T-helper 22 cell (primary cell): ENCODE data around the gene SYP.
A peak's percentile ranks its signal among the peaks of the same experiment; 100 is the strongest.

Source experiments
- DNase-seq: peaks from one replicate; pipeline ENCODE4 v3.0.0-alpha.2; 2020; ENCODE audit warnings: low read depth

Gene SYP

DNA sequence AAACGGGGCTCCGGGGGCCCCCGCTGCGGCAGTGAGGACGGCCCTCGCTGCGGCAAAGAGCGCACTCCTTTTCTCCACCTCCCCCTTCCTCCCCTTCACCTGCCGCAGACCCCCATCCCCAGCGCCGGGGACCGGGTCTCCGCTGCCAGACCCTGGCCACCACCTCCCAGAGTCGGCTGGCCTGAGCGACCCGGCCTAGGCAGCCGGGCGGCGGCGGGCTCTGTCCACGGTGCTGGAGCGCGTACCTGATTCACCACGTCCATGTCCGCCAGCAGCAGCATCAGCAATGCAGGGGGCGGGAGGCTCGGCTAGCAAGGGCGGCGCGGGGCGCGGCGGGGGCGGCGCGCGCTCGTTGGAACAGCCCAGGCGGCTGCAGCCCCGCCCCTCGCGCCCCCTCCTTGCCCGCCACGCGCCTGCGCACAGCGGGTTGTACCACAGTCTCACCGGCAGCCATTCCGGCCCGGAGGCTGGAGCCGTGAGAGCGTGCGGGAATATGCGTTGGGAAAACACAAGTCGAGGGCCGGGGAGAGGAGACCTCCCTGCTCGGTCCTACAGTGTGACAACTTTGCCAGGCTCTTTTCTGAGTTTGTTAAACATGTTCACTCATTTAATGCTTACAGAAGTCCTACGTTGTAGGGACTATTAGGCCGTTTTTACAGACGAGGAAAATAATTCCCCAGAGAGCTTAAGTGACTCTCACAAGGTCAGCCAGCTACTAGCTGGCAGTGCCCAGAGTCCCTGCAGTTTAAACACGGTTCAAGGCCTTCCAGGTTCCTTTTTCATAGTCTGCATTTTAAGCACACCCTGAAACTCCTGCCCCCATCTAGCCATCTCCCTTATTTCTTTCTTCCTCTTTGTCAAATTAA, at the start of gene SYP:
SYP (minus strand) TSS at position 288 of the 866 bp plus-strand sequence; CDS start at position 281, 7 bp downstream.
- peak; percentile 76 for DNase-seq

DNA sequence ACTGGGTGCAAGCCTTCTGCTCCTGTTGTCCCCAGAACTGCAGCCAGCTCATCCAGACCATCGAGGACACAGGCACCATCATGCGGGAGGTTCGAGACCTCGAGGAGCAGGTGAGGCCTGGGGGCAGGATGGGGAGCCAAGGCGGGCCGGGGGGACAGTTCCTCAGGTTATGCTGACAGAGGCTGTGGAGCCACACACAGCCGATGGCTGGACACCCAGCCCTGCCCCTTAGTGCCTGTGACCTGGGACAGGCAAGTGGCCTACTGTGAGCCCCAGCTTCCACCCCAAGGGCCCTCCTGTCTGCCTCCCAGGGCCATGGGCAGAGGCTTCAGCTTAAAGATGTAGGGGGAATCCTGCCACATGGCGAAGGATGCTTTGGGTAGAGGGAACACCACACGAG, 49.6 kb upstream of the SYP start:
- no peak for DNase-seq

DNA sequence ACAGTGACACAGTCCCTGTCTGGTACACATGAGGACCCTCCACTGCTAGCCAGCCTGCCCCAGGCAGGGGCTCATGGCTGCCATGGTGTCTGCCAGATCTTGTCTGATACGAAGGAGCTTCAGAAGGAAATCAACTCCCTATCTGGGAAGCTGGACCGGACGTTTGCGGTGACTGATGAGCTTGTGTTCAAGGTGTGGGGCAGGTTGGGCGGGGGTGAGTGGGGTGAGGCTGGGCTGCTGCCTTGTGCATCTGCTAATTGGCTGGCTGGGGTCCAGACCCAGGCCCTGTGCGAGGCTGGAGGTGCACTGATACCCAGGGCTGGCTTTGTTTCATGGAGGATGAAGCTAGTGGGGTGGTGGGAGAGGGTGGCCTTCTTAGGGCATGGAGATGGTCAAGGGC, 49.1 kb upstream of the SYP start:
- no peak for DNase-seq

DNA sequence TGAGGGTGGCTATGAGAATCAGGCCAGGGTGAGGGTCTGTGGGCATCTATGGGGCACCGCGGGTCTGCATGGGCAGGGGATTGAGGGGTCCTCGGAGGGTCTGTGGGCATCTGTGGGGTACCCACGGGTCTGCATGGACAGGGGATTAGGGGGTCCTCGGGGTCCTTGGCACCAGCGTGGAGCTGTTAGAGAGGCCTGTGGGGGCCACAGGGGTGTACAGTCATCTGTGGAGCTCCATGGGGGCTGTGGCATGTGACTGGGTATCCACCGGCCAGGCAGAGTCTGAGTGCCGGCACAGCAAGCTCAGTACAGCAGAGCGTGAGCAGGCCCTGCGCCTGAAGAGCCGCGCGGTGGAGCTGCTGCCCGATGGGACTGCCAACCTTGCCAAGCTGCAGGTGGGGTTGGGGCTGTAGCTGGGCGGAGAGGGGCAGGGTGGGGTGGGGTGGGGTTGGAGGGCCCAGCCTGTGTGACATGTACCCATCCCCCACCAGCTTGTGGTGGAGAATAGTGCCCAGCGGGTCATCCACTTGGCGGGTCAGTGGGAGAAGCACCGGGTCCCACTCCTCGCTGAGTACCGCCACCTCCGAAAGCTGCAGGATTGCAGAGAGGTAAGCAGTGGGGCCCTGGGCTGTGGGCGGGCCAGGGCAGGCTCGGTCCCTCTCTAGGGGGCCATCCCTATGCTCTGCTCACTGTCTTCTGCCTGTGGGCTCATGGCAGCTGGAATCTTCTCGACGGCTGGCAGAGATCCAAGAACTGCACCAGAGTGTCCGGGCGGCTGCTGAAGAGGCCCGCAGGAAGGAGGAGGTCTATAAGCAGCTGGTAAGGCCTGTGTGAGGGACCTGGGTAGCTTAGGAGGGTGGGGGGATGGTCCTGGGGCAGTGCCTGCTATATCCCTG, 48.2 kb upstream of the SYP start:
- DNase-seq = no peak

DNA sequence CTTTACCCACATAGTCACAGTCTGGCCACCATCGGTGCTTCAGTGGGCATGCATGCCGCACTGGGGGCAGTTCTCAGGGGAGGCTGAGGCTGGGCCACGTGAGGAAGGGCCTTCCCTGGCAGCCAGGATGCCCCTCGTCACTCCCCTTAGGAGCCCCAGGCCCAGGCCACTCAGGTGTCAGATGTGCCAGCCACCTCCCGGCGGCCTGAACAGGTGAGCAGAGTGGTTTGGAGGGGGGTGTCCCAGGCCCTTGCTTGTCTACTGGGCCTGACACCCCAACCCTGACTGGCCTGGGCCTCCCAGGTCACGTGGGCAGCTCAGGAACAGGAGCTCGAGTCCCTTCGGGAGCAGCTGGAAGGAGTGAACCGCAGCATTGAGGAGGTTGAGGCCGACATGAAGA, 47.4 kb upstream of the SYP start:
- no peak for DNase-seq

DNA sequence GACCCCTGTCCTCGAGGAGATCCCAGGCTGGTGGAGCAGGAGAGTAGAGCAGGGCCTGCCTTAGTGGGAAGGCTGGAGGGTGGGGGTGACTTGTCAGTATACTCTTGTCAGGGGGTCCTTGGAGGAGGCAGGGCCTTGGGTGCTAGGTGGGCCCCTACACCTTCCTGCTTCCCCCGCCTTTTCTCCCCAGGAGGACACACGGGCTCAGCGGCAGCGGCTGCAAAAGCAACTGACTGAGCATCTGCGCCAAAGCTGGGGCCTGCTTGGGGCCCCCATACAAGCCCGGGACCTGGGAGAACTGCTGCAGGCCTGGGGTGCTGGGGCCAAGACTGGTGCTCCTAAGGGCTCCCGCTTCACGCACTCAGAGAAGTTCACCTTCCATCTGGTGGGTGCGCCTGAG, 46.5 kb upstream of the SYP start:
- no peak for DNase-seq

DNA sequence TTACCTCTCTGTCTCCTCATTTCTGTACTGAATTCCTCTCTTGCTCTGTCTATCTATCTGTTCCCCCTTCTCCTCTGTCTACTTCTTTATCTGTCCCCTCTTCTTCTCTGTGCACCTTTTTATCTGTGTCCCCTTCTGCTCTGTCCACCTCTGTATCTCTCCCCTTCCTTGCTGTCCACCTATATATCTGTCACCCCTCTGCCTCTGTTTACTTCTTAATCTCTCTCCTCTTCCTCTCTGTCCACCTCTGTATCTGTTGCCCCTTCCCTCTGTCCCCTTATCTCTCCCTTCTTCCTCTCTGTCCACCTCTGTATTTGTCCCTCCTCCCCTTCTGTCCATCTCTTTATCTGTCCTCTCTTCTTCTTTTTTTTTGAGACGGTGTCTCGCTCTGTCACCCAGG, 44.2 kb upstream of the SYP start:
- no peak for DNase-seq

DNA sequence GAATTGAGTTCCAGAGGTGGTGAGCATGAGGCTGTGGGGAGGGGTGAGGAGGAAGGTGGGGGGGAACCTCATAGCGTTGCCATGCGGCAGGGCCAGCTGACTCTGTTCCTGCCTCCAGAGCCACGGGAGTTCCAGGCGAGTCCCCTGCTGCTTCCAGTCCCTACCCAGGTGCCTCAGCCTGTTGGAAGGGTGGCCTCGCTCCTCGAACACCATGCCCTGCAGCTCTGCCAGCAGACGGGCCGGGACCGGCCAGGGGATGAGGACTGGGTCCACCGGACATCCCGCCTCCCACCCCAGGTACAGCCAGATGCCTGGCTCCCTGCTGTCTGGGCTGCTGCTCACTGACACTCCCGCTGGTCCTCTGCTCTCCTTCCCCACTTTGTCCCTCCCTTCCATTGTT, 43.2 kb upstream of the SYP start:
- no peak for DNase-seq

DNA sequence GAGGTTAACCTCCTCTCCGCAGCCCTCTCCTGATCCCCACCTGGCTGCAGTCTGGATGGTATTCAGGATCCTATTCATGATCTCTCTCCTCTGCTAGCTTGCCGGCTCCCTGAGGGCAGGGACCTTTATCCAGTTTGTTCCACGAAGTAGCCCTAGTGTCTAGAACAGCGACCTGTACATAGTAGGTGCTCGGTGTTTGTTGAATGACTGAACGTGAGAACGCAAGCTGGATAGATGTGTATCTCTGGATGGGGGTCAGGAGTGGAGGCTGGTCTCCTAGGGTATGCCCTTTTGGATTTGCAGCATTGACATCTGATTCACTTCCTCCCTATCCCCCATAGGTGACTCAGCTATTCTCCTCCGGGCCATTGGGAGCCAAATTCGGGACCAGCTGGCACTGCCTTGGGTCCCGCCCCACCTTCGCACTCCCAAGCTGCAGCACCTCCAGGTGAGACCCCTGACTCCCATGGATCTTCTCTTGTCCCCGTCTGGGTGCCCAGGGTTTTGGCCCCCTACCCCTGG, 42.6 kb upstream of the SYP start:
- DNase-seq = no peak

DNA sequence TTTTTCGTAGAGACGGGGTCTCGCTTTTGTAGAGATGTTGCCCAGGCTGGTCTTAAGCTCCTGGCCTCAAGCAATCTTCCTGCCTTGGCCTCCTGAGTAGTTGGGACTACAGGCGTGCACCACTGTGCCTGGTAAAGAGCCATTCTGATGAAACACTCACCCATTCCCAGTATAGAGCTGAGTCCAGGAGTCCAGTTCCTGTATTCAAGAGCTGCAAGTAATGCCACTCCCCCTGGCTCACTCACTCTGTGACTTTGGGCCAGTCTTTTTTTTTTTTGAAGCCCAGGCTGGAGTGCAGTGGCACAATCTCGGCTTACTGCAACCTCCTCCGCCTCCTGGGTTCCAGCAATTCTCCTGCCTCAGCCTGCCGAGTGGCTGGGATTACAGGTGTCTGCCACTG, 38.7 kb upstream of the SYP start:
- DNase-seq = no peak

DNA sequence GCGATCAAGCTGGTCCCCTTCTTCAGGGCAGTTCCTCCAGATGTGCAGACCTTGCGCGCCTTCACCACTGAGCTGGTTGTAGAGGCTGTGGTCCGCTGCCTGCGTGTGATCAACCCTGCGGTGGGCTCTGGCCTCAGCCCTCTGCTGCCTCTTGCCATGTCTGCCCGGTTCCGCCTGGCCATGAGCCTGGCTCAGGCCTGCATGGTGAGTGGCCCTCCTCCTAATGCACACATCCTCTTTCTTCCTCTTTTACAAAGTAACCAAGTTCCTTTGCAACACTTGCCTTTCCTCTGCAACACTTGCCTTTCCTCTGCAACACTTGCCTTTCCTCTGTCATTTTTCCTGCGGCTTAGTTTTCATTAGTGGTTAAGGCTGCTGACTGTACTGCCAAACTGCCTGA, 37.1 kb upstream of the SYP start:
- no peak for DNase-seq

DNA sequence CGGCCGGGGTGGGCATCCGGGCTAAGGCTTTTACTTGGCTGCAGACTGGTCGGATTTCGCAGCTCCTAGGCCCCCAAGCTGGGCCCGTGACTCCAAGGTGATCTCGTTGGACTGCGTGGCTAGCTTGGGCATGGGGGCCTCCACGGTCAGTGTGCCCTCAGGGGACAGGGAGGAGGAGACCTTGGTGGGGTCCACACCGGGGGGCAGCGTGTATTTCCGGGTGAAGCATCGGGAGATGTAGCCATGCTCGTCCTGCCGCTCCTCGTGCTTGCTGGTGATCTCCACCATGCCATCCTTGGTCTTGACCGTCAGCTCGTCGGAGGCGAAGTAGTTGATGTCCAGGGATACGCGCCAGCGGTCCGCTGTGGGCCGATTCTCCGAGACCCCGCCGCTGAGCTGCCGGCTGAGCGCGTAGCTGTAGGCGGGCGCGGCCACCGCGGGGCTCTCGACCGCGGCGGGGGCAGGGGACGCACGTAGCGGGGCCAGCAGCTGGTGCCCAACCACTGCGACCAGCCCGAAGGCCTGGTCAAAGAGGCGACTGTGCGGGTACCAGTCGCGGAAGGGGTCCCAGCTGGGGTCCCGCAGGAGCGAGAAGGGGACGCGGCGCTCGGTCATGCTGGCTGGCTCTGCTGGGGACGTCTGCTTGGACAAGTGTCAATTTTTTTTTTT, 34.0 kb upstream of the SYP start:
- no peak for DNase-seq

DNA sequence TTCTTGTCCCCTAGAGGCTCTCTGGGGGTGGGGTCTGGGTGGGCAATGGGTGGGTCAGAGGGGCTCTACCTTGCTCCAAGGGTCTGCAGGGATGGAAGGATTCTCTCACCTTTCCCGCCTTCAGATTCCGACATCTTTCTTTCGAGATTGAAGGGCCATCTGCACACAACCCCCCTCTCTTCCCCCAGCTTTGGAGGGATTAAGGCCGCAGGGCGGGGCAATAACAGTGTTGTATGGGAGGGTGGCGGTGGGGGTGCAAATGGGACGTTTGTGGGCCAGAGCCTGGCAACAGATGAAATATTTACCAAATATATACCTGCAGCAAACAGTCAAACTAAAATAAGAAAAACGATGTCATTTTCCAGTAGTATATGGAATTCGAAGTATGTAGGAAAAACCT, 33.2 kb upstream of the SYP start, which contains the start of gene CACNA1F:
CACNA1F (minus strand) TSS at position 165 of the 400 bp plus-strand sequence; CDS start at position 134, 31 bp downstream.
- no peak for DNase-seq

DNA sequence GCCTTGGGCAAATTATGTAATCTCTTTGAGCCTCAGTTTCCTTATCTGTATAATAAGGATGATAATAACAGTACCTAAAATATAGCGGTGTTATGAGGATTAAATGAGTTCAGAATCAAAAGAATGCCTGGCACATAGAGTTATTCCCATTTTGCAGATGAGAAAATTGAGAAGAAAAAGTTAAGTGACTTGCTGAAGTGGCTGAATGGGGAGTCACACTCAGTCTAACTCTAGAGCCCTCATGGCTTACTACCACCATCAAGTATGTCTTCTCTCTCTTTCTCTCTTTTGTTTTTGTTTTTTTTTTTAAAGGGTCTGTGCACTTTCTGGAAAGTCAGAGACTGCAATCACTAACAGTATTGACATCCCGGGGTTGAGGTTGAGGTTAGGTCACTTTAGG, 32.5 kb upstream of the SYP start:
- no peak for DNase-seq

DNA sequence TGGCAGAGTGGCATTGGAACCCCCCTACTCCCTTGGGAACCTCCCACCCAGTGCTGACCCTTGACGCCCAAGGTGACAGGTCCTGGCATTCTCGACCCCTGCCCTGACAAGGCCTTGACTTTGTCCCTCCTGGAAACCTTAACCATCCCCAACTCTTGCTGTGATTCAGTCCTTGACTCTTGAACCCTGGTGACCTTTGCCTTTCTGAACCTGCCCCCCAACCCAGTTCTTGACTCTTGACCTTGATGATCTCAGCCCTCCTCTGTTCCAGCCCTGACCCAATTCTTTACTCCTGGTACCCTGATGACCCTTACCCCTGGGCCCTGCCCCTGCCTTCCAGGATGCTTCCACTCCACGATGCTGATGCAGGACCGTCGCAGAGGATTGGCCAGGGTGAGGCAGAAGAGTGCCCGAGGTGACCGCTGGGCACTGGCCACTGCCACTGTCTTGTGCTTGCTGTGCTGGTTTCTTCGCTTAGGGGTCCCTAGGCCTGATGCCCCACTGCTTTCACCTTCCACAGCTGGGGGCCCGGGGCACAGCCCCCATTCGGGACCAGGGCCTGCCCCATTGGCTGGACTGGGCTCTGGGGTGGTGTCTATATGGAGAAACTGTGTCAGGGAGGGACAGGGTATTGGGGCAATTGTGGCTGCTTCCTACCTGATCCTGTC, 31.5 kb upstream of the SYP start:
- DNase-seq = no peak

DNA sequence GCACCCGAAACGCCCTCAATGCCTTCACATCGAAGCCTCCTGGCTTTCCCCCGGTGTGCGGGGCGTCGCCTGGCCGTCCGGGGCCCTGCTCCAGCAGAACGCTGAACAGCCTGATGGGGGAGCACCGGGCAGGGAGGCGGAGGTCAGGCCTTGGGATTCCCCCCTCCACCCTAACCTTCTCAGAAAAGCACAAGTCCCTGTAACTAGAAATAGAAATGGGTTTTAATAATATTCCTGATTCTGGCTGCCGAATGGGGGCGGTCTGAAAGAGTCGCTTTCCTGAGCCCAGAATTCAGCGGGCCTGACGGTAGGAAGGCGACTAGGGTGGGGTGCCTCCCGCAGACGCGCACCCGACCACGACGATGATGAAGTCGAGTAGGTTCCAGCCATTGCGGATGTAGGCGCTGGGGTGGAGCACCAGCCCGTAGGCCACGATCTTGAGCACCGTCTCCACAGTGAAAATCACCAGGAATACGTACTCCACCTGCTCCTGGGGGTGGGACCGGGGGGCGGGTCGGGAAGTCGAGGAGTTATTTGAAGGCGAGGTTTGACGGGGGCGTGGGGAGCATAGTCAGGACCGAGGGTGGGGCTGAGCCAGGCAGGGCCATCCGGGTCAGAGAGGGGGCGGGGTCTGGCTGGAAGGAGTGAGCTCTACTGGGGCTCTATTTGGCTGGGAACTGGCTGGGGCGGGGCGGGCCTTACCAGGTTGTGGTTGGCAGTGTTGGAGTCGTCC, 30.7 kb upstream of the SYP start:
- DNase-seq = peak; percentile 32

DNA sequence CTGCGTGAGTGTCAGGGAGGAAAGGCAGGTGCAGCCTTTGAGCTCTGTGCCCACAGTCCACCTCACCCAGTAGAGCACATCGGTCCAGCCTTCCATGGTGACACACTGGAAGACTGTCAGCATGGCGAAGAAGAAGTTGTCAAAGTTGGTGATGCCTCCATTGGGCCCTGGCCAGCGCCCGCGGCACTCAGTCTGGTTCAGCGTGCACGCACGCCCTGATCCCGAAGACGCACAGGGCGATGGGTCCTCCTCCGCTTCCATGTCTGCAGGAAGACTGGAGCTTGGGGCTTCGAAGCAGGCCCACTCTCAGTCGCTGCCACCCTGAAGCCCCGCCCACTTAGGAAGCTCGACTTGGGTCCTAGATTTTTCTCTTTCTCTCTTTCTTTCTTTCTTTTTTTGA, 28.2 kb upstream of the SYP start:
- no peak for DNase-seq

DNA sequence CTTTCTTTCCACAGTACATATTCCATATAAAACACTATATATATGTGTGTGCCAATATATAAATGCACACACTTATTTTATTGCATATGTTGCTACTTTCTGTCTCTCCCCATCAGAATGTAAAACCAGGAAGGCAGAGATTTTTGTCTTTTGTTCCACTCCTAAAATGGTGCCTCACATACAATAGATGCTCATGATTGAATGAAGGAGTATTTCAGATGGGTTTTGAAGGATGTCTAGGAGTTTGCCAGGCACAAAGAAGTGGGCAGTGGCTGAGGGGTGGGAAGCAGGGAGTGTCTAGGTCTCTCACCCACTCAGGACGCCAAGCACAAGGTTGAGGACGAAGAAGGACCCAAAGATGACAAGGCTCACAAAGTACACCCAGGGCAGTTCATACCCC, 27.7 kb upstream of the SYP start:
- DNase-seq = no peak

DNA sequence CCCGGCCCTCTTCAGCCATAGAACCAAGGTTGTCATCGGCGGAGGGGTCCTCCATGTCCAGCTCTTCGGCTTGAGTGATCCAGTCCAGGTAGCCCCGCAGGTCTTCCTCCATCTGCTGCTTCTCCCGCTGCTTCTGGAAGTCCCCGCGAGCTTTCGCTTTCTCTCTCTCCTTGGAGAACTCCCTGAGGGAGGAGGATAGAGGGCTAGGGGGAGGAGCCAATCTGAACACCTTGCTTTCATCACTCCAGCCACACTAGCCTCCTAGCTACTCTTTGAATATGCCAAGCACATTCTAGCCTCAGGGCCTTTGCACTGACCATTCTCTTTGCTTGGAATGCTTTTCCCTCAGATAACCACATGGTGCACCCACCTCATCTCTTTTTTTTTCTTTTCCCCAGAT, 27.0 kb upstream of the SYP start:
- DNase-seq = no peak

DNA sequence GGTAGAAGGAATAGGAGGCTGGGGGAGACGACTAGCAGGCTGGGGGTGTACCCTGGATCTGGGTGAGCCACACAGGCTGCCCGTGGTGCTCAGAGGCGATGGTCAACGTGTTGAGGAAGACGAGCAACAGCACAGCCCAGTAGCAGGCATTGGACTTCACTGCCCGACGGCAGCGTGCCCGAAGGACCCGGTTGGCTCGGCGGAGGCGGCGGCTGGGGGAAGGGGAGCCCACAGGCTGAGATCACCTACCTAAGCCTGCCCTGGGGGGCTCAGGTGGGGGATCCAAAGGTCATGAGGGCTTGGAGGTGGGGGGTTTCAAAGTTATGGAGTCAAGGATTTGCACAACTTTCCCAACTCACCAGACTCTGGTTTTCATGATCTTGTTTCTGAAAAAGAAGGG, 25.9 kb upstream of the SYP start:
- DNase-seq = no peak

DNA sequence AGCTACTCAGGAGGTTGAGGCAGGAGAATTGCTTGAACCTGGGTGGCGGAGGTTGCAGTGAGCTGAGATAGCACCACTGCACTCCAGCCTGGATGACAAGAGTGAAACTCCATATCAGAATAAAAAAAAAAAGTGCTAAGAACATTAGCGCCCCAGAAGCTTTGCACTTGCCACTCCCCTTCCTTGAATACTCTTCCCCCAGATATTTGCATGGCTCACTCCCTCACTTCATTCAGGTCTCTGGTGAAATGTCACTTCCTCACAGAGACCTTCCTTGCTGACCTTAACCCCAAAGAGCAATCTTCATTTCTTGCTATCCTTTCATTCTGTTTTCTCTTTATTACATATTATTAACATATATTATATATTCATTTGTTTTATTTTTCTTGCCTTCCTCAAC, 21.9 kb upstream of the SYP start:
- no peak for DNase-seq
